Measurements from ENCODE around the gene TSPYL4.

DNA sequence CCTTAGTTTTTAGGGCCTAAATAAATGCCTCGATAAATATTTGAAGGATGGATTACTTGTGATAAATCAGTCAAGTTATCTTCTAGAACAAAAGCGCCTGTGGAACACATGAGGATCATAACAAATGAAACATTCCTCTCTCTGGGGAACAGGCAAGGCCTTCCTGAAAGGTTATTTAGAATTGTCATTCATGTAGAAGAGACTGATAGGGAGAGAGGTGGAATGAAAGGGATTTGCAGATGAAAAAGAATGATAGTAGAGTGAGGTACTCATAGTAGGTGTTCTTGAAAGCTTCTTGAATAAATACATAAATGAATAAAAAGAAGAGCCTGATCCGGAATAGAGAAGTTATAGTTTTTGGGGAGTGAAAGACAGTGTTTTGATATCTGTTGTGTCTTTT, 30.5 kb downstream of the TSPYL4 start:
- TF ChIP-seq POLR2AphosphoS5 (IDR thresholded peaks at IDR 0.05; ENCODE audit: low read depth, low read length) (no peak), POLR2A (IDR thresholded peaks at IDR 0.05; ENCODE audit: low read depth, low read length) (no peak), TAF1 (IDR thresholded peaks at IDR 0.05; ENCODE audit: borderline replicate concordance, low read depth, low read length) (no peak)
